Activated CD4-positive, alpha-beta T cell treated with anti-CD3 and anti-CD28 coated beads for 4 hours (primary cell): ENCODE data around the gene FAM20A.

Experiments used
- DNase-seq, 2 donors: peaks; one replicate each; pipeline ENCODE4 v3.0.0-alpha.2; 2020

The FAM20A gene

GRCh38 chr17:68489919-68490318, 111.2 kb downstream of the FAM20A start:
- no peak for DNase-seq
